Transverse colon (tissue), 4 donors: ENCODE measurements around the gene KDM4D.

Source experiments
- CTCF ChIP-seq, 5 experiments: fragments of 200-600 bp in 3 of 5; fragments of 450-650 bp in 2 of 5; sonication (generic) in 3 of 5; IDR thresholded peaks; 1 replicate in 2 of 5; 2 replicates in 3 of 5; pipeline ENCODE4 v1.5.1; 2016 to 2017; ENCODE audit warnings: antibody characterized with exemption in 5 of 5, inconsistent platforms in 3 of 5, mild to moderate bottlenecking in 2 of 5, moderate library complexity in 1 of 5
- EP300 ChIP-seq: sonication (generic); formaldehyde crosslinking; IDR thresholded peaks from one replicate; pipeline ENCODE4 v1.6.1; 2017; ENCODE audit warnings: antibody characterized with exemption, low read depth
- POLR2A ChIP-seq: fragments of 450-650 bp; IDR thresholded peaks from one replicate; pipeline ENCODE4 v1.6.1; 2016; ENCODE audit warnings: antibody characterized with exemption, mild to moderate bottlenecking, moderate library complexity
- POLR2AphosphoS5 ChIP-seq, 3 donors: sonication (generic); formaldehyde crosslinking; IDR thresholded peaks; one replicate each; pipeline ENCODE4 v1.6.1; 2016; ENCODE audit warnings: antibody characterized with exemption in 3 of 3

DNA sequence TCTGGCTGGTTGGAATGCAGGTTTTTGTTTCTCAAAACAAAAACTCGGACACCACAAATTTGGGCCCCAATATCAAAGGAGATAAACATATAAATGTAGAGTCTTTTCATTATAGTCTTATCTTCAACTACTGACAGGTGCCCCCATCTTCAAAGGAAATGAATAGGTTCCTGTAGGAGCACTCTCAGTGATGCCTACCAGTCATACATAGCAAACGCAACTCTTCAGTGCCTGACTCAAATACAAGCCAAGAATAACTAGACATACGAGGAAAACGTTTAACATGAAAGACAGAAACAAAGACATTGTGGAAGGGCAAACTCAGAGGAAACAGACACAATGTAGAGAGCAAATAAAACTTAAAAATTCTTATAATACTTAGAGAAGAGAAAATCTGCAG lies 13.9 kb downstream of the KDM4D start:
- TF ChIP-seq POLR2A (no peak), CTCF (IDR thresholded peaks at IDR 0.05) (no peak), POLR2AphosphoS5 (IDR thresholded peaks at IDR 0.05) (no peak), EP300 (no peak)
